HG02973 (cell line): Measurements from ENCODE around the gene WWOX.

Source experiments
- ATAC-seq: cut with Tn5 transposase; IDR thresholded peaks from one replicate; pipeline ENCODE4 v1.9.1; 2021; ENCODE audit warnings: moderate library complexity; ENCODE audit not compliant: unreplicated experiment

WWOX gene

GRCh38 chr16:78487471-78487870 lies 388.0 kb downstream of the WWOX start:
- no peak for ATAC-seq

GRCh38 chr16:78489072-78489471 lies 389.6 kb downstream of the WWOX start:
- ATAC-seq, result no peak

GRCh38 chr16:78489631-78490030 lies 390.2 kb downstream of the WWOX start:
- no peak for ATAC-seq

GRCh38 chr16:78490431-78490830 lies 391.0 kb downstream of the WWOX start:
- no peak for ATAC-seq

GRCh38 chr16:78490847-78491246 lies 391.4 kb downstream of the WWOX start:
- no peak for ATAC-seq

- ATAC-seq, result no peak
Observed at GRCh38 chr16:78493573-78493972, 394.1 kb downstream of the WWOX start.

GRCh38 chr16:78494105-78494504 lies 394.7 kb downstream of the WWOX start:
- no peak for ATAC-seq

- ATAC-seq, result no peak
Observed at GRCh38 chr16:78494674-78495073, 395.2 kb downstream of the WWOX start.

GRCh38 chr16:78496189-78496588 lies 396.7 kb downstream of the WWOX start:
- no peak for ATAC-seq

GRCh38 chr16:78499399-78499798 lies 399.9 kb downstream of the WWOX start:
- no peak for ATAC-seq

GRCh38 chr16:78500659-78501270 lies 401.3 kb downstream of the WWOX start:
- no peak for ATAC-seq

GRCh38 chr16:78501744-78502143 lies 402.3 kb downstream of the WWOX start:
- ATAC-seq, result no peak

GRCh38 chr16:78502812-78503350 lies 403.4 kb downstream of the WWOX start:
- no peak for ATAC-seq

- no peak for ATAC-seq
Observed at GRCh38 chr16:78503602-78504001, 404.1 kb downstream of the WWOX start.

GRCh38 chr16:78504401-78504851 lies 405.0 kb downstream of the WWOX start:
- no peak for ATAC-seq

- ATAC-seq, result no peak
Observed at GRCh38 chr16:78505036-78505435, 405.6 kb downstream of the WWOX start.

- no peak for ATAC-seq
Observed at GRCh38 chr16:78505544-78506366, 406.3 kb downstream of the WWOX start.

GRCh38 chr16:78506367-78507193 lies 407.1 kb downstream of the WWOX start:
- ATAC-seq, result no peak

GRCh38 chr16:78507576-78507975 lies 408.1 kb downstream of the WWOX start:
- no peak for ATAC-seq

GRCh38 chr16:78509965-78510364 lies 410.5 kb downstream of the WWOX start:
- no peak for ATAC-seq

- ATAC-seq, result no peak
Observed at GRCh38 chr16:78510496-78510895, 411.0 kb downstream of the WWOX start.
